NCI-H2196 (cell line): ENCODE measurements around the gene SNED1.

ENCODE experiments used
- DNase-seq: peaks from one replicate; lab custom pipeline; 2025; ENCODE audit not compliant: unreplicated experiment; lab: John Stamatoyannopoulos, UW

Gene SNED1

DNA sequence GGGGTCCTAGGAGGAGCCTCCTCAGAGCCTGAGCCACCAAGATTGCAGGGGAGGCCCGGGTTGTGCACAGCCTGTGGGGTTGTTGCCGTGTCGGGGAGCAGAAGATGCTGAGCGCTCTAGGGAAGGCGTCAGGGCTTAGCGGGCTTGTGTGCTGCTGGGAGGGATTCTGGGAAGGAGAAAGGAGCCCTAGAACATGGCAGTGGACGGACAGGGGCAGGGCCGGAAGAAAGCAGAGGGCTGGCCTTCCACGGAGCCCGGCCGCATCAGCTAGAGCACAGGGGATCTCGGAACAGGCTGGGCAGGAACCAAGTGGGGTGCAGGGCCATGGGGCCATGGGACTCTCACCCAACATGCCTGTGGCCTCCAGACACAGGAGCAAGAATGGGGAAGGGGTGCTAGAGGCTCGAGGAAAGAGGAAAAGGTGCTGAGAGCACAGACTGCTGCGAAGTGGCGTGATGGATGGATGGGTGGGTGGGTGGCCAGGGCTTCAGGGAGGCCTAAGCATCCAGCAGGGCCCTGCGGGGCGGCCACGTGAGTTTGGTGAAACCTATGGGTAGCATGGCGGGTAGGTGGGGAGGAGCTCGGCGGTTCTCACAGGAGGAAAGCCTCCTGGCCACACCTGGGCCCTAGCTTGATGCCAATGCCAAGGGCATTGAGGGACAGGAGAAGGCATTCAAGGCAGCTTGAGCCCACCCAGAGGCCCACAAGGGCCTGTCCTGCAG lies 67.9 kb downstream of the SNED1 start:
- DNase-seq: no peak

GRCh38 chr2:241066893-241067341 lies 68.5 kb downstream of the SNED1 start:
- no peak for DNase-seq

- DNase-seq: no peak
Measured at GRCh38 chr2:241067501-241068135, 69.2 kb downstream of the SNED1 start.

- no peak for DNase-seq
Measured at GRCh38 chr2:241068136-241068941, 69.9 kb downstream of the SNED1 start.

DNA sequence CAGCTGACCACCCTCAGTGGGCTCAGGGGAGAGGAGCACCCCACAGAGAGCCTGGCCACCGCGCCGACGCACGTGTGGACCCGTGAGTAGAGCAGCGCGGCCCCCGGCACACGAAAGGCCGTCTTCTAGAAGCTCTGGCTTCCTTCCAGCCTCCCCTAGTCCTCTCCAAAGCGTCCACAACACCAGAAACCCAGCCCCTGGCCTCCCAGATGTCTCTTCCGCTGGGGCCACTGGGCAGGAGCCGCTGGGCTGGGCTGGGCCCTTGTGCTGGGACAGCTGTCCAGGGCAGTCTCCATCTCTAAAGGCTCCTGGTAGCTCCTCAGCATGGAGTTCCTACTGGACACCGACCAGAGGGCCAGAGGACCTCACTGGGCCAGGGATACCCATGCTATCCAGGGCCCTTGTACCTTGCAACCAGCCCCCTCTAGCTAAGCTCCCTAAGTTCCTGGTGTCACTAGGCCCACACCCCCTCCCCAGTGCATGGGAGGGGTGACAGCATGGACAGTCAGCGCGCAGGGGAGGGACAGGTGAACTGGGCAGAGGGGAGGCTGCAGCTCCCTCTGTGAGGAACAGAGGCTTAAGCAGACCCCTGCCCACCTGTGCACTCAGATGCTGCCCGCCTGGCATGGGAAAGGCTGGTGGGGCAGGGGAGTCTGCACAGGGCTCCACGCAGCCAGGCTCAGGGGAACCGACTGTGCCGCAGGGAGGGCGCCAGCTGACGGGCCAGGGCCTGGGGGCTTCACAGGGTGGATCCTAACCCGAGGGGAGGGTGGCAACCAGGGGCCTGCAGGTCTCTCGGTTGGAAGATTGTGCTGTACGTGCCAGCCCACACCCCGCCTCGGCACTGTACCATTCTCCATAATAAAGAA lies 70.8 kb downstream of the SNED1 start:
- DNase-seq: no peak

GRCh38 chr2:241069821-241070281 lies 71.4 kb downstream of the SNED1 start:
- DNase-seq: no peak

DNA sequence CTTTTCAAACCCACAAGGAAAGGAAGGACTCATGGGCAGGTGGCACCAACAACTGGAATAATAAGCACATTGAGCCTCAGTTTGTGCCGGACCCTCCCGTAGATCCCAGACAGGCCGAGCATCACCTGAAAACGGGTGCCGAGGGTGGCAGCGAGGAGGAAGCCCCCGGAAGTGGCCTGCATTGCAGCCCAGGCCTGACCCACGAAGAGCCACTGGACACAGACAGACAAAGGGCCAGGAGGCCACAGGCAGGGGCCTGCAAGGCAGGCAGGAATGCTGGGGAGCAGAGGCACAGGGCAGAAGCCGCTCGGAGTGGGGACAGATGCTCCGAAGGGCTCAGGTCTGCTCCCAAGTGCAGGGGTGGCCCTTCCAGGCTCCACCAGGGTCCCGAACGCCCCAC lies 71.9 kb downstream of the SNED1 start:
- DNase-seq: no peak

GRCh38 chr2:241070811-241071676 lies 72.6 kb downstream of the SNED1 start:
- no peak for DNase-seq

- DNase-seq: no peak
Measured at GRCh38 chr2:241071677-241072111, 73.3 kb downstream of the SNED1 start.

DNA sequence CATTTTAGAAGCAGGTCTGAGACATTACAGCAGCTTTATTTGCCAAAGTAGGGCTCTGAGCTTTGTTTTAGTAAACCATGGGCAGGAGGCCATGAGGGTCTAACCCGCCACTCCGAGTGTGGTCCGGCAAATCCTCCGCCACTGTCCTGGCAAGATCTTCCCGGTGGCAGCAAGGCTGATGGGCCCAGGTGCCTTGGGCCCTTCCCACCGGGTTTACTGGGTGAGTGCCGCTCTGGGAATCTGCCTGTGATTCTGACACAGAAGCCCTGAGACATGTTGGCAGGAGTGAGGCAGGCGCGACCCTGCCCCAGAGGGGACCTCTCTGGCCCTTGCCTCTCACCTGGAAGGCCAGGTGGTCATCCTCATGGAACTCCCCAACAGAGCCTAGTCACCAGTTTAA lies 73.7 kb downstream of the SNED1 start:
- no peak for DNase-seq

GRCh38 chr2:241072553-241073165 lies 74.2 kb downstream of the SNED1 start:
- DNase-seq: no peak

- DNase-seq: no peak
Measured at GRCh38 chr2:241073166-241074064, 75.0 kb downstream of the SNED1 start.

- DNase-seq: no peak
Measured at GRCh38 chr2:241074065-241074818, 75.8 kb downstream of the SNED1 start.

- no peak for DNase-seq
Measured at GRCh38 chr2:241074901-241075540, 76.6 kb downstream of the SNED1 start.

GRCh38 chr2:241080405-241081189 lies 82.2 kb downstream of the SNED1 start:
- DNase-seq: no peak

DNA sequence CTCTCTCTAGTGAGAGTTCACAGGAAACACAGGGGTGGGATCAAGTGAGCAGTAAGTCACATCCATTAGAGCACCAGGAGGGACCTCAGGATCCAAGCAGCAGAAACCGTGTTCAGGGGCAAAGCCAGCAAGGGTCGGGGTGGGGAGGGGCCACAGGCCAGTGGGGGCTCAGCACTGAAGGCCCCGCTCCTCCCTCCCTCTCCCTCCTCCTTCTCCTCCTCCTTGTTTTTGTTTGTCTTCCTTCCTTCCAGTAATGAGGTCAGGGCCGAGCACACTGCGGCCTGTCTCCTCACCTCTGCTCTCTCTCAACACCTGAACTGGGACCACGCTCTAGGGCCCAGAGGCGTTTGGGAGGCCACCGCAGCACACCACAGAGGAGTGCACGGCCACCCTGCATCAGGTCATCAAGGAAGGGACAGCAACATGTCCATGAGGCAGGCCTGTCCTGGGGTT lies 82.8 kb downstream of the SNED1 start:
- no peak for DNase-seq
